Psoas muscle (tissue), 8 donors: ENCODE data around the gene EYS. TPM values are rescaled to one million over a fixed set of nuclear protein-coding genes. Genes with fewer than 3 reads are reported as not detected.
"Not testable (repeated sequence)": the region's sequence is repeated elsewhere in the genome, so short reads cannot be mapped to it uniquely, and the experiment has no call there.

Experiments used
- ATAC-seq, 4 donors: fragments of 200-7000 bp; cut with Tn5 transposase; one replicate each; pipeline ENCODE4 v1.9.1; 2020; ENCODE audit warnings: moderate library complexity in 3 of 4, mild to moderate bottlenecking in 2 of 4
- DNase-seq, 2 donors: peaks; one replicate each; pipeline ENCODE4 v3.0.0-alpha.2; 2020
- H3K27ac ChIP-seq: fragments of 200-600 bp; one replicate; pipeline ENCODE4 v1.8.0; 2022
- H3K27me3 ChIP-seq, 3 donors: fragments of 200-600 bp in 1 of 3; one replicate each; pipeline versions ENCODE4 v1.6.1 to v1.8.0; 2013 to 2022; ENCODE audit warnings: low read length in 2 of 3, mild to moderate bottlenecking in 2 of 3, moderate library complexity in 1 of 3; ENCODE audit not compliant: insufficient read depth in 3 of 3
- H3K36me3 ChIP-seq, 2 donors: fragments of 200-600 bp in 1 of 2; one replicate each; pipeline versions ENCODE4 v1.6.1 to v1.8.0; 2013 to 2022; ENCODE audit warnings: low read depth in 1 of 2, mild to moderate bottlenecking in 1 of 2, moderate library complexity in 1 of 2; ENCODE audit not compliant: insufficient read depth in 1 of 2
- H3K4me1 ChIP-seq: fragments of 200-600 bp; one replicate; pipeline ENCODE4 v1.8.0; 2022
- H3K4me3 ChIP-seq: fragments of 200-600 bp; one replicate; pipeline ENCODE4 v1.8.0; 2022; ENCODE audit warnings: mild to moderate bottlenecking
- H3K9me3 ChIP-seq: fragments of 200-600 bp; one replicate; pipeline ENCODE4 v1.8.0; 2022
- WGBS, 3 donors: extraction: QIAGEN DNeasy Blood & Tissue Kit; methylation state at CpG; one replicate each; pipeline versions ENCODE4 v1.1.6 to v1.1.7; 2013; 5-methylcytosine and 5-hydroxymethylcytosine counted together
- intact Hi-C, 2 donors: fragments of 100-400 bp; cut with DNase I; formaldehyde crosslinking; loops; one replicate each; pipeline versions ENCODE4 v1.11.0 to v1.14.2; 2022
- polyA plus RNA-seq, 3 donors: library from polyadenylated mRNA; stranded (reverse); fragments of 200-250 nt; gene quantifications; one replicate each; pipeline ENCODE4 v1.2.3, GENCODE V29; 2013
- total RNA-seq, 4 donors: library from RNA; stranded (reverse); fragmentation: NEBNext Ultra II Directional in 2 of 4; extraction: Animal tissue kit (Norgen Biotek cat#: 25700) in 2 of 4; gene quantifications; one replicate each; pipeline versions ENCODE4 v1.2.1 to v1.2.4, GENCODE V29; 2021 to 2023
- TF ChIP-seq, protein P1 (sequence below): fragments of 200-600 bp; IDR thresholded peaks from one replicate; pipeline ENCODE4 v1.8.0; 2022; ENCODE audit warnings: antibody characterized with exemption
- donor health status: healthy with polysubstance abuse.
- donor health status: DM: no; HTN: no; CAD: no; lungs with moderate emphysema.
- donor health status: Bipolar disorder and iron deficiency.
- donor health status: healthy.
- donor health status: DM: yes; HTN: yes; CAD: no.
- donor health status: DM: no; HTN: no; CAD: no.
- donor health status: DM: no; HTN: no; CAD: no.
- donor health status: DM: yes; HTN: yes; CAD: no.

Gene EYS
- total and polyA plus RNA-seq, 7 donors = under 0.01 TPM; not detected in 6

DNA sequence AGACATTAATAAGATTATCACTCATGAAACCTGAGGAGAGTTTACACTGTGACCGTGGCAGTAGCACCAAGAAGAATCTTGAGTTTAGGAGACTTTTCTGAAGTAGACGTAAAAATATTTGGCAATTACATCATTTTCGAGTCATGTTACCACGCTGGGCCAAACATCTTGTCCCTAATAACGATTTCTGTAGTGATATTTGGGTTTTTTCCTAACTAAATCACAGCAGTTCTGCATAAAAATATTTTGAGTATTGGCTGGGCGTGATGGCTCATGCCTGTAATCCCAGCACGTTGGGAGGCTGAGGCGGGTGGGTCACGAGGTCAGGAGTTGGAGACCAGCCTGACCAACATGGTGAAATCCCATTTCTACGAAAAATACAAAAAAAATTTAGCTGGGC, 1809.1 kb downstream of the EYS start:
- Histone ChIP-seq H3K4me1 (peaks cover 8% of the 10 kb centered on the region), H3K36me3 (no peaks in the 10 kb centered on the region), H3K9me3 (no peaks in the 10 kb centered on the region), H3K27ac (no peak overlapping the region), H3K27me3 (no peaks in the 10 kb centered on the region), H3K4me3 (no peak overlapping the region)
- intact Hi-C loops = no loop called here
- DNase-seq (peak in 1 of 2 donors; percentile 58), ATAC-seq (no peak)
- TF ChIP-seq, protein P1, sequence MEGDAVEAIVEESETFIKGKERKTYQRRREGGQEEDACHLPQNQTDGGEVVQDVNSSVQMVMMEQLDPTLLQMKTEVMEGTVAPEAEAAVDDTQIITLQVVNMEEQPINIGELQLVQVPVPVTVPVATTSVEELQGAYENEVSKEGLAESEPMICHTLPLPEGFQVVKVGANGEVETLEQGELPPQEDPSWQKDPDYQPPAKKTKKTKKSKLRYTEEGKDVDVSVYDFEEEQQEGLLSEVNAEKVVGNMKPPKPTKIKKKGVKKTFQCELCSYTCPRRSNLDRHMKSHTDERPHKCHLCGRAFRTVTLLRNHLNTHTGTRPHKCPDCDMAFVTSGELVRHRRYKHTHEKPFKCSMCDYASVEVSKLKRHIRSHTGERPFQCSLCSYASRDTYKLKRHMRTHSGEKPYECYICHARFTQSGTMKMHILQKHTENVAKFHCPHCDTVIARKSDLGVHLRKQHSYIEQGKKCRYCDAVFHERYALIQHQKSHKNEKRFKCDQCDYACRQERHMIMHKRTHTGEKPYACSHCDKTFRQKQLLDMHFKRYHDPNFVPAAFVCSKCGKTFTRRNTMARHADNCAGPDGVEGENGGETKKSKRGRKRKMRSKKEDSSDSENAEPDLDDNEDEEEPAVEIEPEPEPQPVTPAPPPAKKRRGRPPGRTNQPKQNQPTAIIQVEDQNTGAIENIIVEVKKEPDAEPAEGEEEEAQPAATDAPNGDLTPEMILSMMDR = no peak
- WGBS, 3 donors = 49 to 68% (median 60%) methylated on average over 10 of the region's 10 CpGs

DNA sequence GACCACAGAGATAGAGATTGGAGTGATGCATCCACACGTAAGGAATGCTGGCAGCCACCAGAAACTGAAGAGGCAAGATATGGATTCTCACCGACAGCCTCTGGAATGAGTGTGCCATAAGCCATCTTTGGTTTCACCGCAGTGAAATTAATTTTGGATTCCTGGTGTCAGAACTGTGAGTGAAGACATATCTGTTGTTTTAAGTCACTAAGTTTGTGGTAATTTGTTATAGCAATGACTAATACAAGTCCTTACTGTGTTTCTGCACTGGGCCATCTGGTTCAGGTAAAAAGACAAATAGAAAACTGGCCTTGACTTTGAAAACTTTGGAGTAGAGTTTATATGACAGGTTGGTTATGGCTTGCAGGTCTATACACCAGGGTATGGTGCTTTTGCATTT, 1809.6 kb downstream of the EYS start:
- no peak overlapping the region for H3K27ac ChIP-seq
- ATAC-seq = peak in 2 of 4 donors; percentile 21 to 49

DNA sequence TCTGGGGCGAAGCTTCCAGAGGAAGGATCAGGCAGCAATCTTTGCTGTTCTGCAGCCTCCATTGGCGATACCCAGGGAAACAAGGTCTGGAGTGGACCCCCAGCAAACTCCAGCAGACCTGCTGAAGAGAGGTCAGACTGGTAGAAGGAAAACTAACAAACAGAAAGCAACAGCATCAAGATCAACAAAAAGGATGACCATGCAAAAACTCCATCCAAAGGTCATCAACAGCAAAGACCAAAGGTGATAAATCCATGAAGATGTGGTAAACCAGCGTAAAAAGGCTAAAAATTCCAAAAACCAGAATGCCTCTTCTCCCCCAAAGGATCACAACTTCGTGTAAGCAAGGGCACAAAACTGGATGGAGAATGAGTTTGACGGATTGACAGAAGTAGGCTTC, 1818.6 kb downstream of the EYS start:
- Histone ChIP-seq H3K4me1 (no peaks in the 10 kb centered on the region), H3K4me3 (no peak overlapping the region), H3K36me3 (no peaks in the 10 kb centered on the region), H3K27me3 (no peaks in the 10 kb centered on the region), H3K27ac (no peak overlapping the region), H3K9me3 (no peaks in the 10 kb centered on the region)
- intact Hi-C loops = no loop called here
- ATAC-seq (no peak), DNase-seq (no peak)
- WGBS, 3 donors = 67 to 74% (median 73%) methylated on average over 5 of the region's 5 CpGs
- TF ChIP-seq, protein P1 = no peak

More for the DNA sequence above, 1809.6 kb downstream of the EYS start:
- H3K4me3 ChIP-seq = no peak overlapping the region
- no peaks in the 10 kb centered on the region for H3K9me3 ChIP-seq
- intact Hi-C loops = no loop called here
- no peaks in the 10 kb centered on the region for H3K36me3 ChIP-seq
- no peaks in the 10 kb centered on the region for H3K27me3 ChIP-seq
- WGBS, 3 donors = 86 to 92% (median 87%) methylated on average over 3 of the region's 3 CpGs
- no peak for DNase-seq
- peaks cover 8% of the 10 kb centered on the region for H3K4me1 ChIP-seq
- TF ChIP-seq, protein P1 = no peak

DNA sequence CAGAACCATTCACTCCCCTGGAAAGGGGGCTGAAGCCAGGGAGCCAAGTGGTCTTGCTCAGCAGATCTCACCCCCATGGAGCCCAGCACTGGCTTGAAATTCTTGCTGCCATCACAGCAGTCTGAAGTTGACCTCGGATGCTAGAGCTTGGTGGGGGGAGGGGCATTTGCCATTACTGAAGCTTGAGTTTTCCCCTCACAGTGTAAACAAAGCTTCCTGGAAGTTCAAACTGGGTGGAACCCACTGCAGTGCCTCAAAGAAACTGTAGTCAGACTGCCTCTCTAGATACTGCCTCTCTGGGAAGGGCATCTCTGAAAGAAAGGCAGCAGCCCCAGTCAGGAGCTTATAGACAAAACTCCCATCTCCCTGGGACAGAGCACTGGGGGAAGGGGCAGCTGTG, 1819.2 kb downstream of the EYS start:
- DNase-seq, H3K27ac ChIP-seq, H3K4me1 ChIP-seq, intact Hi-C loops, H3K4me3 ChIP-seq, H3K36me3 ChIP-seq, H3K9me3 ChIP-seq, ATAC-seq, H3K27me3 ChIP-seq: not testable (repeated sequence)
- 47 to 50% (median 50%) methylated on average over 1 of the region's 1 CpG for WGBS, 3 donors

- intact Hi-C loops = no loop called here
- TF ChIP-seq, protein P1 = no peak
These were observed 1819.8 kb downstream of the EYS start for GRCh38 chr6:63887002-63887751.

More at GRCh38 chr6:63887002-63887751, 1819.8 kb downstream of the EYS start:
- no peak overlapping the region for H3K4me3 ChIP-seq
- H3K27ac ChIP-seq = no peak overlapping the region
- no peak for ATAC-seq
- no peaks in the 10 kb centered on the region for H3K27me3 ChIP-seq
- DNase-seq = no peak
- no peaks in the 10 kb centered on the region for H3K36me3 ChIP-seq
- 54 to 68% (median 57%) methylated on average over 5 of the region's 5 CpGs for WGBS, 3 donors
- H3K4me1 ChIP-seq = no peaks in the 10 kb centered on the region
- no peaks in the 10 kb centered on the region for H3K9me3 ChIP-seq
